Right atrium auricular region (tissue), 2 donors: ENCODE data around the gene HNRNPH2. TPM values are rescaled to one million over a fixed set of nuclear protein-coding genes. Genes with fewer than 3 reads are reported as not detected.

Source experiments
- DNase-seq: peaks from one replicate; pipeline ENCODE4 v3.0.0-alpha.2; 2019; ENCODE audit warnings: low spot score
- H3K27ac ChIP-seq, 2 donors: fragments of 200-600 bp; sonication (generic); 1 replicate in 1 of 2; 2 replicates in 1 of 2; pipeline ENCODE4 v1.5.1; 2016 to 2019
- H3K27me3 ChIP-seq, 2 donors: fragments of 200-600 bp; sonication (generic); one replicate each; pipeline versions ENCODE4 v1.5.1 to v1.6.0; 2017 to 2019
- H3K36me3 ChIP-seq: fragments of 200-600 bp; sonication (generic); one replicate; pipeline ENCODE4 v1.5.1; 2016
- H3K4me1 ChIP-seq, 2 donors: fragments of 200-600 bp; sonication (generic); one replicate each; pipeline versions ENCODE4 v1.5.1 to v1.6.0; 2017 to 2019
- H3K4me3 ChIP-seq, 2 donors: fragments of 200-600 bp; sonication (generic); 1 replicate in 1 of 2; 2 replicates in 1 of 2; pipeline ENCODE4 v1.5.1; 2017 to 2019; ENCODE audit warnings: mild to moderate bottlenecking in 1 of 2, moderate library complexity in 1 of 2
- H3K9me3 ChIP-seq, 2 donors: fragments of 200-600 bp; sonication (generic); one replicate each; pipeline ENCODE4 v1.5.1; 2019
- CTCF ChIP-seq, 2 donors: fragments of 200-600 bp; sonication (generic); IDR thresholded peaks; one replicate each; pipeline ENCODE4 v1.5.1; 2019; ENCODE audit warnings: antibody characterized with exemption in 2 of 2
- total RNA-seq, 2 donors: library from RNA; depleted of rRNA; stranded (reverse); fragments of >200 nt; gene quantifications; one replicate each; pipeline ENCODE4 v1.1.0, GENCODE V29; 2016

The HNRNPH2 gene
- total RNA-seq, 2 donors from 2014 or later = 40.5 to 48.5 TPM

- DNase-seq = no peak
- no peaks in the 10 kb centered on the region for H3K9me3 ChIP-seq
- no peaks in the 10 kb centered on the region for H3K27me3 ChIP-seq
- TF ChIP-seq CTCF (IDR thresholded peaks at IDR 0.05) = no peak
- H3K4me1 ChIP-seq = no peaks in the 10 kb centered on the region
- H3K4me3 ChIP-seq = peak overlapping the region; percentile 53 to 56
- H3K36me3 ChIP-seq = no peaks in the 10 kb centered on the region
- peak overlapping the region in 1 of 2 donors; percentile 71 for H3K27ac ChIP-seq
Measured at GRCh38 chrX:101391831-101392230, 16.2 kb upstream of the HNRNPH2 start.

- Histone ChIP-seq H3K27me3 (no peaks in the 10 kb centered on the region), H3K4me1 (no peaks in the 10 kb centered on the region), H3K4me3 (no peak overlapping the region), H3K36me3 (no peaks in the 10 kb centered on the region), H3K27ac (no peak overlapping the region), H3K9me3 (no peaks in the 10 kb centered on the region)
- no peak for DNase-seq
- TF ChIP-seq CTCF (IDR thresholded peaks at IDR 0.05) = no peak
Measured at GRCh38 chrX:101393530-101394305, 14.3 kb upstream of the HNRNPH2 start.

GRCh38 chrX:101394372-101394771, 13.7 kb upstream of the HNRNPH2 start:
- no peaks in the 10 kb centered on the region for H3K9me3 ChIP-seq

GRCh38 chrX:101395789-101396188, 12.2 kb upstream of the HNRNPH2 start:
- Histone ChIP-seq H3K27me3 (no peaks in the 10 kb centered on the region), H3K36me3 (no peaks in the 10 kb centered on the region), H3K4me1 (no peaks in the 10 kb centered on the region), H3K27ac (no peak overlapping the region), H3K9me3 (no peaks in the 10 kb centered on the region), H3K4me3 (no peak overlapping the region)
- DNase-seq = no peak
- TF ChIP-seq CTCF (IDR thresholded peaks at IDR 0.05) = no peak

More at GRCh38 chrX:101394372-101394771, 13.7 kb upstream of the HNRNPH2 start:
- no peak overlapping the region for H3K4me3 ChIP-seq
- H3K27ac ChIP-seq = no peak overlapping the region
- TF ChIP-seq CTCF (IDR thresholded peaks at IDR 0.05) = no peak
- H3K27me3 ChIP-seq = no peaks in the 10 kb centered on the region
- no peaks in the 10 kb centered on the region for H3K4me1 ChIP-seq
- DNase-seq = no peak
- no peaks in the 10 kb centered on the region for H3K36me3 ChIP-seq

GRCh38 chrX:101397779-101398178, 10.2 kb upstream of the HNRNPH2 start:
- Histone ChIP-seq H3K36me3 (no peaks in the 10 kb centered on the region), H3K4me3 (no peak overlapping the region), H3K9me3 (no peaks in the 10 kb centered on the region), H3K27ac (no peak overlapping the region), H3K27me3 (no peaks in the 10 kb centered on the region), H3K4me1 (no peaks in the 10 kb centered on the region)
- no peak for TF ChIP-seq CTCF (IDR thresholded peaks at IDR 0.05)
- DNase-seq = no peak

- no peaks in the 10 kb centered on the region for H3K27me3 ChIP-seq
- no peak overlapping the region for H3K27ac ChIP-seq
- H3K4me3 ChIP-seq = no peak overlapping the region
- no peaks in the 10 kb centered on the region for H3K9me3 ChIP-seq
- H3K36me3 ChIP-seq = no peaks in the 10 kb centered on the region
- no peaks in the 10 kb centered on the region for H3K4me1 ChIP-seq
- TF ChIP-seq CTCF (IDR thresholded peaks at IDR 0.05) = no peak
- DNase-seq = no peak
Measured at GRCh38 chrX:101398694-101399093, 9.3 kb upstream of the HNRNPH2 start.
